HG03439 (cell line): ENCODE data around the gene THAP10.
A peak's percentile ranks its signal among the peaks of the same experiment; 100 is the strongest.
"Not testable (repeated sequence)": the region's sequence is repeated elsewhere in the genome, so short reads cannot be mapped to it uniquely, and the experiment has no call there.

Experiments used
- ATAC-seq: cut with Tn5 transposase; IDR thresholded peaks from one replicate; pipeline ENCODE4 v1.9.1; 2021; ENCODE audit warnings: mild to moderate bottlenecking, moderate library complexity; ENCODE audit not compliant: unreplicated experiment

THAP10 gene

DNA sequence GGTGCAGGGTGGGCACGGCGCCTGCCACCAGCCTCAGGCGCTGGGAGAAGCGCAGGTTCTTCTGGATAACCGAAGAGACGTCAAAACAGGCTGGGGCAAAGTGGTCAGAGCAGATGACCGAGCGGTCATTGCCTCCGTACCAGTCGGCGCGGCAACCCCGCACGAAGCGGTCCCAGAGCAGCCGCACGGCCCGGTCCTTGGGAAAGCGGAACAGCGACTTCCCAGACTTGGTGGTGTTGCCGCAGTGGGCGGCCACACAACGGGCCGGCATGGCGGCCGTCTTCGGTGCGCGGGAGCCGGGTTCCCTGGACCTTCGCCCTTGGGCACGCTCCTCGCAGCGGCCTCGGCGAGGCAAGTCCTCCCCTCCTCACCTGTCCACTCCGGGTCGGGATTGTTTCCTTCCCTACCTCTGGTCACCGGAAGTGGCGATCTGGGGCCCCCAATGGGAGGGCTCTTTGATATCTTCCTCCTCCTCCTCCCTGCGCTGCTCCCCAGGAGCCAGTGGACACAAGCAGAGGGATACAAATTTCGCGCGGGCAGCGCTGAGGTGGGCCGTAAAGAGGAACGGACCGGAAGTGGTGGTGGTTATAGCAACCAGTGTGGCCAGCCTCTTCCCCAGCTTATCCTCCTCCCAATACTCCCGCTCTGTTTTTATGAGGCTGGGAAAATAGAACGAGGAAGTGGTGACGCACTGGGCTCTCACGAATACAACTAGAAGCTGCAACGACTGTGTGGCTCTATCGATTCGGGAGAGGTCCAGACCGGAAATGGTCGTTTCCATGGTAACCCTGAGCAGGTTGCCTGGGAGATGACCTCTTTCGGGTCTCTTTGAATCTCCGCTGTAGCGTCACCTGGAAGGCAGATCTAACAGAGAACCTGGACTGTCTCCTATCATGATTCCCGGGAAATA, at the start of gene THAP10, which contains the start of gene LRRC49:
Gene THAP10 (minus strand): TSS at position 432 of the 910 bp plus-strand sequence. CDS start 161 bp downstream, at position 271.
Gene LRRC49 (plus strand): TSS at position 825 of the 910 bp plus-strand sequence. CDS start 69 bp downstream, at position 894.
- ATAC-seq: peak; percentile 75

DNA sequence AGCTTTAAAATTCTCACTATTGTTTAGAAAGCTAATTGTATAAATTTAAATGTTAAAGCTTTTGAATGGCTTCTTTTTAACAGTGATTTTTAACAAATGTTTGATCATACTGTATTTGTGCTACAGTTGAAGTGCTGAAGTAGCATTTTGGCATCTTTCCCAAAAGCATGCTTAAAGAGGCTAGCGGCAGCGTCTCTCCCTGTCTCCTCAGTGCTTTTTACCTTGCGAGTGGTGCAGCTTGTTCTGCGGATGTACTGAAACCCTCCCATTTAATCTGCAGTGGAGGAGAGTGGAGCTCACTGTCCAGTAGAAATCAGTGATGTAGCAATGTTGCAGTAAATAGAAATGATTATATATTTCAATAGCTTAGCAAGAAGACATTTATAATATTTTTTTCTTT, 44.1 kb upstream of the THAP10 start:
- no peak for ATAC-seq

DNA sequence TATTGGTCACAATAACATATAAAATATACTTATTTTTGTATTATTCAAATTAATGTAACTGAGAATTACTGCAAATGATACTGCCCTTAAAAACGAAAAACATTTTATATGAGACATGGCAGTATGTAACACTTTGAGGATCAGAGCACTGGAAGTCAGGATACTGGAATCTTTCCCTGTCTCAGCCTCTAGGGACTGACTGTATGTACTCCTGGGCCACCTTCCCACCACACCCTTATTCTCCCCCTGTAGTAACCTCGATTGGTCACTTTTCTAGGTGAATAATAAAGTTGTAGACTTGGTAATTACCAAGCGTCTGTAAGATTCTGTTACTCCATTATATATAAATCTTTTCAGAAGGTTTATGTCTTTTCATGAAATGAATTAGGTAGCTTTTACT, 43.4 kb upstream of the THAP10 start:
- ATAC-seq: no peak

DNA sequence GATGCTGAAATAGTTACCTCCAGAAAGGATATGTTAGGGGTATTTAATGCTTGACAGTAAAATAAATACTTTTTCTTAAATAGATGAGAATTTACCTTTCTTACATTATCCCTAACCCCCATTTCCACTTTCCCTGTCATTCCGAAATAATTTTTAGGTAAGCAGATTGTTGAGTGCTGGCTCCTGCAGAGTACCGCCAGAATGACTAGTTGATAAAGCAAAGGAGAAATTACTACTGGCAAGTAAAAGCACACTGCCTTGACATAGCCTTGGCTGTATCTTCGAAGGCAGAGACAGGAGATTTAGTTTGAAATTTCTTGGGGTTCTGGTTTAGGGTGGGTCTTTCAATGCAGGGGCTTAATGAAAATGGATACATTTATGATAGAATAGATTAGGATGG, 41.2 kb upstream of the THAP10 start:
- no peak for ATAC-seq

DNA sequence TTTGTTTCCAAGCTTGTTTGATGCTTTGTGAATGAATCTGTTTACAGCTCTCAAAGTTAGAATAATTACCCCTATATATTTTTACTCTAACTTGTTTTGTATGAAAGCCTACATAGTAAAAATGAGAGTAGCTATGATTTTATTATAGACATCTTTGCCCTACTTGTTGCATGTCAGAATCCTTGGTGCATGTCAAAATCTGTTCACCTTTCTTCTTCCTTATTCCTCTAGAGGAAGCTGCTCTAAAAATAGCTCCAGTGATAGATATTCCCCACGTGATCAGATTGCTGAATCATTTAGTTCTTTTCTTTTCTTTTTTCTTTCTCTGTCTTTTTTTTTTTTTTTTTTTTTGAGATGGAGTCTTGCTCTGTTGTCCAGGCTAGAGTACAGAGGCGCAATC, 40.2 kb upstream of the THAP10 start:
- ATAC-seq: no peak

DNA sequence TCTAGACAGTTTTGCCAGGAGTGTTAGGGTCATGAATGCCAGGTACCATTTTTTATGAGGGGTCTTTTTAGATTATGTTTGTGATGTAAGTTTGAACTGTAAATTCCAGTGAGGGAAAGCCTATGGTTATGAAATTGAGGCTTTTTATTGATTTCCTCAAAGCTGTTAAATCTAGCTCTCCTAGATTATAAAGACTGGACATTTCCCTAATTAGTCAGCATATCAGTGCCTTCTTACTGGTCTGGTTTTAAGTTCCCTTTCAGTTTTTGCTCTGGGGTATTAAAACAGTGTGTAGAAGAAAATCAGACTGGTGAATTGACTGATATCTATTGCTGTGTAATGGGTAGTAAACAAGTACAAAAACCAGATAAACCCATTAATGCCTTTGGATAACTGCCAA, 39.6 kb upstream of the THAP10 start:
- ATAC-seq: no peak

DNA sequence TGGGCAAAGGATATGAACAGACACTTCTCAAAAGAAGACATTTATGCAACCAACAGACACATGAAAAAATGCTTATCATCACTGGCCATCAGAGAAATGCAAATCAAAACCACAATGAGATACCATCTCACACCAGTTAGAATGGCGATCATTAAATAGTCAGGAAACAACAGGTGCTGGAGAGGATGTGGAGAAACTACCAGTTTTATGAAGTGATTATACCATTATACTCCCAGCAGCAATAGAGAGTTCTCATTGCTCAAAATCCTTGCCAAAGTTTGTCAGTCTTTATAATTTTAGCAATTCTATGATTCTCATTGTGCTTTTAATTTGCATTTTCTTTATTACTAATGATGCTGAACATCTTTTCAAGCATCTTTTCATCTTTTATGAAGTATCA, 34.7 kb upstream of the THAP10 start:
- not testable (repeated sequence) for ATAC-seq

DNA sequence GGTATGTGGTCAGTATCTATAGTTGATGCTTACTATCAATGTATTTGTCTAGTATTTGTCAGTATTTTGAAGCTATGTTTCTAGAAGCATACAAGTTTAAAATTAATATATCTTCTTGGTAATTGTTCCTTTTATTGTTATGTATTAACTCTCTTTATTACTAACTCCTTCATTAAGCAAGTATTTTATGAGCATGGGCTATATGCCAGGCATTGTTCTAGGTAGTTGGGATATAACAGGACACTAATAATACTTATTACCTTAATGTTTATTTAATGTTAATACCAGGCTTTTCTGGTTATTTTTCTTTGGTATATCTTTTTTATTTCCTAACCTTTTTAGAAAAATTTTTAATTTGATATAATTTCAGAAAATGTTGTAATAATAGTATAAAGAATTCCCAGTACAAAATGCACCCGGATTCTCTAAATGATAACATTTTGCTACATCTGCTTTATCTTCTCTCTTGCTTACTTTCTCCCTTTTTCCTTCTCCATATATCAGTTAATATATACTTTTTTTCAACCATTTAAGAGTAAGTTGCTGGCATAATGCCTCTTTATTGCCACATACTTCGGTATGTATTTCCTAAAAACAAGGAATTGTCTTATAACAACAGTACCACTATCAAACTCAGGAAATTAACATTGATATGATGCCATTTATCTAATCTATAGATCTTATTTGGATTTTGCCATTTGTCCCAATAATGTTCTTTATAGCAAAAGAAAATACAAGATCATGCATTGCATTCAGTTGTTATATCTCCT, 31.3 kb upstream of the THAP10 start:
- no peak for ATAC-seq

DNA sequence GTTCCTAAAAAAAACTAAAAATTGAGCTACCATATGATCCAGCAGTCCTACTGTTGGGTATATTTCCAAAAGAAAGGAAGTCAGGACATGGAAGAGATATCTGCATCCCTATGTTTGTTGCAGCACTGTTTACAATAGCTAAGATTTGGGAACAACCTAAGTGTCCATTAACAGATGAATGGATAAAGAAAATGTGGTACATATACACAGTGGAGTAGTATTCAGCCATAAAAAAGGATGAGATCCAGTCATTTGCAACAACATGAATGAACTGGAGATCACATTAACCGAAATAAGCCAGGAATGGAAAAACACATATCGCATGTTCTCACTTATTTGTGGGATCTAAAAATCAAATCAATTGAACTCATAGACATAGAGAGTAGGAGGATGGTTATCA, 29.9 kb upstream of the THAP10 start:
- no peak for ATAC-seq

DNA sequence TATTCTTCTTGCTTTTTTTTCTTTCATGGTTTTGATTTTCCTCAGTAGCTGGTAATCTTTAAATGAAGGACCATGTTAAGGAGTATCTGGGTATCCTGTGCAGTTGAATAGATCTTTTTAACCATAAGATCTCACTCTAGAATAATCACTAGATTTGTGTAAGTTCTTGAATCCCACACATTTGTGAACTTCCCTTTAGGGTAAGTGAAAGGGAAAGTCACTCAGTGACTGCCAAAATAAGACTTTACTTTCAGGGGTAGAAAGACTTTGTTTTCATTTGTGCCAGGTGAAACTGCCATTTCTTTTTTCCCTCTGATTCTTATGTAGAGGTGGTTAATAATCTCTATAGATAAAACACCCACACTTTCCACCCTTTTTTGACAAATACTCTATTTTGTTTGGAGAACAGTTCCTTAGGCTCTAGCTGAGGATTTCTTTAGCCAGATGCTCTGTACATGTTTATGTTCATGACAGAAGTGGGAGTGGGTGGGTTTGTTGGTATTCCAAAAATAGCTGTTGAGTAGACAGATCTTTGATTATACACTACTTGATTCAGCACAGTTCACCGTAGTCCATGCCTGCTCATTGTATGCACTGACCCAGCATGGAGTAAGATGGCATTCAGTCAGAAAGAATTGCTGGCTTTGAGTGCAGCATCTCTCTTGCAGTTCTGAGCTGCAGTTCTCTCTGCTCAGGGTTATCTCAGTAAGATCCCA, 28.9 kb upstream of the THAP10 start:
- ATAC-seq: no peak

DNA sequence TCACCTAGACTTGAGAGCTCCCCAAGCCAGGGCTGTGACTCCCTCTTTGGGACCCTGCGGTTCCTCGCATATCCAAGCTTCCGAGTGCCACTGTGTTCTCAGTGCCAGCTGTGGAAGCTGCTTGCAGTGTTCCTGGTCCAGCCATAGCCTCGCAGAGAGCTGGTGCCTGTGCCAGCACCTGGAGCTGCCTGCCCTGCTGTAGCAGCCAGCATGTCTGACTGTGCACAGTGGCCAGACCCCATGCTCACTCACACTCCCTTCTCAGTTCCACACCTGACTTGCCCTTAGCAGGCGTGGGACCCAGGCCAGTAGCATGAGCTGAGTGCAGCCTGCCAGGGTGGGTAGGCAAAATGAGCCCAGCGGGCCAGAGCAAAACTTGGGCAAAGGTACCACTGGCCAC, 25.7 kb upstream of the THAP10 start:
- no peak for ATAC-seq

DNA sequence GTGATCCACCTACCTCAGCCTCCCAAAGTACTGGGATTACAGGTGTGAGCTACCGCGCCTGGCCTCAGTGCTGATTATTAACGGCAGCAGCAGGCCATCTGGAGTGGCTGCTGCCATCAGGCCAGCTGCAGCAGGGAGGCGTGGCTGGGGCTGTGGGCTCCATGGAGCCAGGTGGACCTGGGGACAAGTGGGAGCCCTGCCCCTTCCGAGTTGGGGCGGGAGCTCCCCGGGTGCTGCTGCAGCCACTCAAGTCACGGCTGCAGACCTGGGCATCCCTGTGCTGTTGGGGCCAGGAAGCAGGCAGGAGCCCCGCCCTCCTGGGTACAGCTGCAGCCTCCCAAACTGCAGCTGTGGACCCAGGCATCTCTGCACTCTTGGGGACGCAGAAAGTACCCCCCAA, 24.3 kb upstream of the THAP10 start:
- ATAC-seq: no peak

DNA sequence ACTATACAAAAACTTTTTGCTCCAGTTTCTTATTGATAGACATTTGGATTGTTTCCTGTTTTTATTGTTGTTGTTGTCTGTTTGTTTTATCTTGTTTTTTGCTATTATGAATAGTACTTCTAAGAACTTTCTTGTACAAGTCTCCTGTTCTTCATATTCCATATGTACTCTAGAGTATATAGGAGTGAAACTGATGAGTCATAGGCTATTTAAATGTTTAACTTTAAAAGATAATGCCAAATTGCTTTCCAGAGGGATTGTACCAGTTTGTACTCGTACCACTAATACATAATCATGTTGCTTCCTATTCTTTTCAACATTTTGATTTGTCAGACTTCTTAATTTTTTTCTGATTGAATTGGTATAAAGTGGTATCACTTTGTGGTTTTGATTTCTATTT, 20.0 kb upstream of the THAP10 start:
- no peak for ATAC-seq

DNA sequence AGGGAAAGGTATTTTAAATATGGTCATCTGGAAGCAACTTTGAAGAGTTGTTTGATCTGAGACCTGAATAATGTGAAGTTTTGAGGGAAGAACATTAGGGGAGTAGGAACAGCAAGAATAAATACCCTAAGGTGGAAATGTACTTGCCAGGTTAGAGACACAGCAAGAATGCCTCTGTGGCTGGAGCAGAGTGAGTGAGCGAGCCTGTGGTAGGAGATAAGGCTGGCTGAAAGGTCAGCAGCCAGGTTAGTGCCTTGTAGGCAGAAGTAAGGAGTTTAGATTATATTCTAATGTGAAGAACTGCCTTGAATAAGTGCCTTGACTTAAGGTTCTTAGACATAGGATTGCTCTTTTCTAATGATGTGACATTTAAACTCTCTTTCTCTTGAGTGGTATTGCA, 18.7 kb upstream of the THAP10 start:
- no peak for ATAC-seq

DNA sequence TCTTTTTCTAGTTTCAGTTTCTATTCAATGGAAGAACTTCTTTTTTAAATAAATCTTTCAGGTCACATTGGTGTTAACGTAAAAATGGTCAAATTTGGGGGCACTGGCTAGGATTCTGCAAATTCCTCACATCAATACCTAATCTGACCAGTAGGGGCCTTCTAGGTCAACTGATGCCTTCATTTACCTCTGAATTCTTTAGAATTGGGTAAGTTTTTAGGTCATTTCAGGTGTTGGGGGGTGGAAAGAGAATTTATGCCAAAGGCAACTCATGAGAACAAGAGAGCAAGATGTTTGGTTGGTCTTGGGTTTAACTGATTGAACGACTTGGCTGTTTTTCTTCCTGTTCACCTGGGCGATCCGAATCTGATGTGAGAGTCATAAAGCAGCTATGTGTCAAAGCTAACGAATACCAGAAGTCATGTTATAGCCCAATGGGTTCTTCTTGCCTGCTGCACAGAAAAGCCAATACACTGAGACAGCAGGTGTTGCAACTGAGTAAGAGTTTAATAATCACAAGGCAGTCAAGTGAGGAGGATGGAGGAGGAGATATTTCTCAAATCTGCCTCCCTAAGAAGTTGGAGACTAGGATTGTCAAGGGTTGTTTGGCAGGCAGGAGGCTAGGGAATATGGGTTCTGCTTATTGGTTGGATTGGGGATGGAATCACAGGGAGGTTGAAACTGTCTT, 15.7 kb upstream of the THAP10 start:
- no peak for ATAC-seq

DNA sequence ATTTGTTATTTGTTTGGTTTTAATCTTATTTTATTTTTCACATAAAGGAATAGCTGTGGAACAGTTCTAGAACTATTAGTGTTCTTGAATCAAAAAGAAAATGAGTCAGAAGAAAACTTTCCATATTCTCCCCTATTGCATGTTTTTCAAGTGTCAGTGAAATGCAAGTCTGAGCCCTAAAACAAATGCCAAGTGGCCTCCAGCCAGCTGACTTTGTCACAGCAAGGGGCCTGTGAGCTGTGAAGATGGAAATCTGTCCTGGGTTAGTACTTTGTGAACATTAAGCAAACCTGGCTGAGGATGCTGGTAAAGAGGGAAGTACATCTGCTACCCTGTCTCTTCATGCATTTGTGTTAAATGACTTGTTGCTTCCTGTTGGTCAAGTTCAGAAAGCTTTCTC, 14.6 kb upstream of the THAP10 start:
- no peak for ATAC-seq

DNA sequence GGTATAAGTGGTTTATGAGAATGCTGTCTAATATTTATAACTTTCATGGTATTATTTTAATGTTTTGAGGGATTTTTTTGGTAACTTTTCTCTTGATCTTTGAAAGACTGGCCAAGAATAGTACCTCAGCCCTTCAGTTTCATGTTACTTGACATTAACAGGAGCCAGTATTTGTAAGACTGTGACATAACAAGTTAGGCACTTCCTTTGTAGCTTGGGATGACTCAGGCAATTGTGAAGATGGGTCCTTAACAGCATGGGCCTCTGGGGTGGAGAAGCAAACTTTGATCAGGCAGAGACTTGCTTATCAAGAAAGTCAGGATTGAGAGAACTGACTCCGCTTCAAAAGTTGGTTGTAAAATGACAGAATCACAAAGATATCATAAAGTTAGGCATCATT, 9.9 kb upstream of the THAP10 start:
- no peak for ATAC-seq

DNA sequence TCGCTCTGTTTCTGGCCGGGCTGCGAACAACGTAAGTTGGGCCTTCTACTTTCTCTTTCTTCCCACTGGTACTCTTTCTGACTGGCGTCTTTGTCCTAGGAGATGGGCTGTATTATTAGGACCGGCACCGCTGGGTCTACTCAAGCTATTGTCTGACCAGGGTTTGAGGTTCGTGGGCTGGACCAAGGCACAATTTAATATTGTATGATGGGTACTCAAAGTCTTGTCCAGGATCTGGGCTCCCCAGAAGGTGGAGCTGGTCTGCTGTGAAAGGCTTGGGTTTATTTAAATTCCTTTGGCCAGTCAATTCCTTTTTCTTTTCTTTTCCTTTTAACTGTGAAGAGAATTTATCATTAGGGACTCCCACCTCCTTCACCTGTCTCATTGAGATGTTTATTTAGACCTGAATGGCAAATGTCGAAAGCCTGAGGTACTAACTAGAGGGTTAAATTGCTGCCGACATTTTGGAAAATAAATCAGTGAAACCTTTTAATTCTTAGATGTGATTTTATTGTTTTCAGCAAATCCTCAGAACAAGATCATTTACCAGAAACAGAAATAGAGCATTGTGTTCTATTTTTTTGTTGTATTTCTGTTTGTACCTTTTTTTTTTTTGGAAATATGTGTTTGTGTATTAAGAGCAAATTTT, 803 bp upstream of the THAP10 start:
- ATAC-seq: peak; percentile 12

DNA sequence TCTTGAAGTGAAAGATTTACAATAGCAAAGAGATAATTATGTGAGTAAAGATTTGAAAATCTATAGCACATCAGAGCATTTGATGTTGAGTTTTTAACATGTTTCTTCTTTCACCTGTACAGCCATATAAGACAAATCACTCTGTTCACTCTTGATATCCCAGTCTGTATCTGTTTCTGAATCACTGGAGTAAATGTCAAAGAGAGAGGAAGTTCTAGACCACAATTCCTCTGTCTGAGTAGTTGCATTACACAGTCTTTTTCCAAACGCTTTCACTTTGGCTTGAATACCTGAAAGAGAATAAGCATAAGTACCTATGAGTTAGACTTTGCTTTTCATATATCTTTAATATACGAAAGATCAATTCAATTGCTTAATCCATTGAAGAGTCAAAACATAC, 9.9 kb downstream of the THAP10 start:
- no peak for ATAC-seq

DNA sequence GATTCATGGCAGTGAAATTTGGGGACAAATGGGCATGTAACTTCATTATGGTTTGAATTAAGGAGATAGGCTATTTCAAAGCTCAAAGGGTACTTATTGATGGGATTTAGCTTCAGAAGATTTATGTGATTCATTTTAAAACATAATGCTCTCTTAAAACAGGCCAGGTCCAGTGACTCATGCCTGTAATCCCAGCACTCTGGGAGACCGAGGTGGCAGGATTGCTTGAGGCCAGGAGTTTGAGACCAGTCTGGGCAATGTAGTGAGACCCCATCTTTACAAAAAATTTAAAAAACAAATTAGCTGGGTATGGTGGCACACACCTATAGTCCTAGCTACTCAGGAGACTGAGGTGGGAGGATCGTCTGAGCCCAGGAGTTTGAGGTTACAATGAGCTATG, 11.5 kb downstream of the THAP10 start:
- ATAC-seq: no peak
